GM12878 (cell line): Measurements from ENCODE around the gene TSLP.

Source experiments
- ASH2L ChIP-seq: fragments of 300-600, 200-600 bp; sonication (generic); IDR thresholded peaks from 2 replicates; pipeline ENCODE4 v1.6.1; 2017; ENCODE audit warnings: low read depth, mild to moderate bottlenecking, borderline replicate concordance
- E2F4 ChIP-seq: IDR thresholded peaks from 2 replicates; pipeline ENCODE4 v1.6.1; 2012; ENCODE audit warnings: low read depth, low read length, improper control_type of control experiment
- EP300 ChIP-seq, 2 experiments: fragments of 150-350 bp in 1 of 2; IDR thresholded peaks; 2 replicates each; pipeline ENCODE4 v1.6.1; 2011 to 2012; ENCODE audit warnings: low read depth in 2 of 2, low read length in 2 of 2, borderline replicate concordance in 1 of 2, improper control_type of control experiment in 1 of 2, inconsistent platforms in 1 of 2; ENCODE audit not compliant: control insufficient read depth in 1 of 2
- FOXM1 ChIP-seq: IDR thresholded peaks from 2 replicates; pipeline ENCODE4 v1.6.1; 2012; ENCODE audit warnings: low read depth, mild to moderate bottlenecking, inconsistent platforms, low read length, moderate library complexity
- RFX5 ChIP-seq: IDR thresholded peaks from 2 replicates; pipeline ENCODE4 v1.6.1; 2011; ENCODE audit warnings: low read depth, low read length, improper control_type of control experiment
- SMAD1 ChIP-seq: fragments of 450-650 bp; IDR thresholded peaks from 2 replicates; pipeline ENCODE4 v1.6.1; 2018; ENCODE audit warnings: mild to moderate bottlenecking, low read depth; ENCODE audit not compliant: partially characterized antibody
- SP1 ChIP-seq: IDR thresholded peaks from one replicate; pipeline ENCODE4 v1.6.1; 2011; ENCODE audit warnings: low read depth, low read length
- SRF ChIP-seq, 2 experiments: IDR thresholded peaks; 2 replicates each; pipeline ENCODE4 v1.6.1; 2011; ENCODE audit warnings: low read depth in 2 of 2, low read length in 2 of 2, mild to moderate bottlenecking in 1 of 2, moderate library complexity in 1 of 2
- TAF1 ChIP-seq: IDR thresholded peaks from 2 replicates; pipeline ENCODE4 v1.6.1; 2011; ENCODE audit warnings: mild to moderate bottlenecking, low read depth, low read length, borderline replicate concordance
- TF ChIP-seq, protein P1 (sequence below), 3 experiments: IDR thresholded peaks in 2 of 3; conservative IDR thresholded peaks in 1 of 3; 2 replicates each; pipeline ENCODE4 v1.5.1; 2011; ENCODE audit warnings: low read depth in 3 of 3, low read length in 3 of 3, mild to moderate bottlenecking in 3 of 3, control low read depth in 2 of 3, moderate library complexity in 2 of 3, inconsistent platforms in 1 of 3, mixed read lengths in 1 of 3; ENCODE audit not compliant: control insufficient read depth in 2 of 3, insufficient read depth in 1 of 3; ENCODE audit errors: extremely low read depth in 1 of 3

- TF ChIP-seq, protein P1, sequence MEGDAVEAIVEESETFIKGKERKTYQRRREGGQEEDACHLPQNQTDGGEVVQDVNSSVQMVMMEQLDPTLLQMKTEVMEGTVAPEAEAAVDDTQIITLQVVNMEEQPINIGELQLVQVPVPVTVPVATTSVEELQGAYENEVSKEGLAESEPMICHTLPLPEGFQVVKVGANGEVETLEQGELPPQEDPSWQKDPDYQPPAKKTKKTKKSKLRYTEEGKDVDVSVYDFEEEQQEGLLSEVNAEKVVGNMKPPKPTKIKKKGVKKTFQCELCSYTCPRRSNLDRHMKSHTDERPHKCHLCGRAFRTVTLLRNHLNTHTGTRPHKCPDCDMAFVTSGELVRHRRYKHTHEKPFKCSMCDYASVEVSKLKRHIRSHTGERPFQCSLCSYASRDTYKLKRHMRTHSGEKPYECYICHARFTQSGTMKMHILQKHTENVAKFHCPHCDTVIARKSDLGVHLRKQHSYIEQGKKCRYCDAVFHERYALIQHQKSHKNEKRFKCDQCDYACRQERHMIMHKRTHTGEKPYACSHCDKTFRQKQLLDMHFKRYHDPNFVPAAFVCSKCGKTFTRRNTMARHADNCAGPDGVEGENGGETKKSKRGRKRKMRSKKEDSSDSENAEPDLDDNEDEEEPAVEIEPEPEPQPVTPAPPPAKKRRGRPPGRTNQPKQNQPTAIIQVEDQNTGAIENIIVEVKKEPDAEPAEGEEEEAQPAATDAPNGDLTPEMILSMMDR (IDR thresholded peaks at IDR 0.05 in 2 of 3, conservative IDR thresholded peaks at IDR 0.05 in 1 of 3; ENCODE audit: control insufficient read depth in 2 of 3, extremely low read depth in 1 of 3, insufficient read depth in 1 of 3, low read depth in 3 of 3, low read length in 3 of 3), result no peak
- TF ChIP-seq EP300 (IDR thresholded peaks at IDR 0.05; ENCODE audit: borderline replicate concordance in 1 of 2, control insufficient read depth in 1 of 2, low read depth in 2 of 2, low read length in 2 of 2) (no peak), TAF1 (no peak), RFX5 (no peak), FOXM1 (no peak), SRF (IDR thresholded peaks at IDR 0.05; ENCODE audit: low read depth in 2 of 2, low read length in 2 of 2) (no peak), SP1 (no peak), SMAD1 (no peak), ASH2L (no peak), E2F4 (no peak)
These were observed 9.9 kb upstream of the TSLP start for GRCh38 chr5:111061618-111062017.
